Measurements from ENCODE around the gene PLA2G15.

DNA sequence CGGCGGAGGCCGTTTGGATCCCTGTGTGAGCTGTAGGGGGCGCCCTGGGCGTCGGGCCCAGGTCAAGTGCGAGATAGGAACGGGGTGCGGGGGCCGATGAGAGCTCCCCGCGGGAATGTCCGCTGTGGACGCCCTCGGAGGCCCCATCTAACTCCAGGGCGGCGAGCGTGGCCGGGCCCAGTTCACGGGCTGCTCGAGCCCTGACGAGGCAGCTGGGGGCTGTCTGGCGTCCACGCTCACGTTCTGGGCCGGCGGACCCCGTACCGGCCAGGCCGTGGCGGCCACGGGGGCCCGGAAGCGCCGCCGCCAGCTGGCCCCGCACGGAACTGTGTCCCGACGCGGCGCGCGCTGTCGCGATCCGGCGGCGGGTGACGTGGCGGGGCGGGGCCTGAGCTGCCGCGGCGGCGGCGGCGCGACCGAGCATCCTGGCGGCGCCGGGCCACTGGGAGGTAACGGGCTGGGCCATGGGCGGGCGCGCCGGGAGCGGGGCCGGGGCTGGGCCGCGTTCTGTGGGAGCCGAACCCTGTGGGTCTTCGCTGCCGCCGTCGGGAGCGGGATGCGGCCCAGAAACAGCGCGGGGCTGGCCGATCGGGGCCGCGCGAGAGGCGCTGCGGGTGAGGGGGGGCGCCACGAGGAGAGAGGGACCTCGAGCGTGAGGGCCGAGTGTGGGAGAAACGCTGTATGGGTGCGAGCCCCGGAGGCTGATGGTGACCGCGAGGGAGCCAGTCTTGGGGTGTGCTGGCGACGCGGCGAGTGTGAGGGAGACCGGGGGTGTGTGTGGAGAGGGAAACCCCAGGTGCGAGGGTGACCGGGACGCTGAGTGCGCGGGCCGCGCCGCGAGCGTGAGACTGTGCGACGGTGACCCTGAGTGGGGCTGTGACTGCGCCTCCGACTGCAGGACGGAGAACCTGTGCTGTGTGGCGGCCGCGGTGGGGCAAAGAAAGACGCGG, 19.2 kb downstream of the PLA2G15 start, which contains the start of gene SLC7A6:
- TF ChIP-seq, protein P1, sequence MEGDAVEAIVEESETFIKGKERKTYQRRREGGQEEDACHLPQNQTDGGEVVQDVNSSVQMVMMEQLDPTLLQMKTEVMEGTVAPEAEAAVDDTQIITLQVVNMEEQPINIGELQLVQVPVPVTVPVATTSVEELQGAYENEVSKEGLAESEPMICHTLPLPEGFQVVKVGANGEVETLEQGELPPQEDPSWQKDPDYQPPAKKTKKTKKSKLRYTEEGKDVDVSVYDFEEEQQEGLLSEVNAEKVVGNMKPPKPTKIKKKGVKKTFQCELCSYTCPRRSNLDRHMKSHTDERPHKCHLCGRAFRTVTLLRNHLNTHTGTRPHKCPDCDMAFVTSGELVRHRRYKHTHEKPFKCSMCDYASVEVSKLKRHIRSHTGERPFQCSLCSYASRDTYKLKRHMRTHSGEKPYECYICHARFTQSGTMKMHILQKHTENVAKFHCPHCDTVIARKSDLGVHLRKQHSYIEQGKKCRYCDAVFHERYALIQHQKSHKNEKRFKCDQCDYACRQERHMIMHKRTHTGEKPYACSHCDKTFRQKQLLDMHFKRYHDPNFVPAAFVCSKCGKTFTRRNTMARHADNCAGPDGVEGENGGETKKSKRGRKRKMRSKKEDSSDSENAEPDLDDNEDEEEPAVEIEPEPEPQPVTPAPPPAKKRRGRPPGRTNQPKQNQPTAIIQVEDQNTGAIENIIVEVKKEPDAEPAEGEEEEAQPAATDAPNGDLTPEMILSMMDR (IDR thresholded peaks at IDR 0.05; ENCODE audit: poor library complexity): peak; percentile 79
- TF ChIP-seq EZH2 (IDR thresholded peaks at IDR 0.05; ENCODE audit: borderline replicate concordance): no peak
- TF ChIP-seq EZH2phosphoT487 (IDR thresholded peaks at IDR 0.05; ENCODE audit: low read depth, severe bottlenecking, unreplicated experiment): no peak

All from hepatocyte (in vitro differentiated cells).